Cardiac fibroblast (primary cell): ENCODE results near the gene FAM3D.

Experiments used
- DNase-seq, 2 donors: peaks; one replicate each; pipeline versions ENCODE4 v3.0.0 to v3.0.0-alpha.2; 2010; ENCODE audit warnings: low read depth in 2 of 2
- H3K4me3 ChIP-seq, 2 donors: replicated peaks in 1 of 2; 1 replicate in 1 of 2; 2 replicates in 1 of 2; pipeline ENCODE4 v1.5.1; 2011; ENCODE audit warnings: low read depth in 2 of 2, low read length in 2 of 2, mild to moderate bottlenecking in 2 of 2, moderate library complexity in 1 of 2
- CTCF ChIP-seq: IDR thresholded peaks from one replicate; pipeline ENCODE4 v1.5.1; 2011; ENCODE audit warnings: low read depth, mild to moderate bottlenecking, low read length, inconsistent platforms

The FAM3D gene

GRCh38 chr3:58628823-58629562 lies 37.6 kb downstream of the FAM3D start:
- DNase-seq, result peak; percentile 95 to 97
- TF ChIP-seq CTCF, result no peak
- peak overlapping the region in 1 of 2 donors; percentile 20 for H3K4me3 ChIP-seq

DNA sequence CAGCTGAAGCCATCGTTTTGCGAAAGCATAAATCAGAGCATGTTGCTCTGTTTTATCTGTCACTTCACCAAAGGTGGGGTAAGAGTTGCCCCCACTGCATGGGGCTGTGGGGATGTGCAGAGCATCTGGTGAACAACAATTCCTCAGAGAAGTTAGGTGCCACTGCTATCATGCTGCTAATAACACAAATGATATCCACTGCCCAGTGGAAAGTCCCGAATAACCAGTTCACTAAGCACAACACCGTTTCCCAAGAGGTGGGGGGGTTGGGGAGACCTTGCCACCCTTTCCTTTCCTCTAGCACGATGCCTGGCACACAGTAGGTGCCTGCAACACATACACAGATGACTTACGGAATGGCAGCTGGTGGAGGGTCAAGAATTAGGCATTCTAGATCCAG lies 38.6 kb downstream of the FAM3D start:
- no peak for DNase-seq
- H3K4me3 ChIP-seq, result no peak overlapping the region
- TF ChIP-seq CTCF, result no peak

DNA sequence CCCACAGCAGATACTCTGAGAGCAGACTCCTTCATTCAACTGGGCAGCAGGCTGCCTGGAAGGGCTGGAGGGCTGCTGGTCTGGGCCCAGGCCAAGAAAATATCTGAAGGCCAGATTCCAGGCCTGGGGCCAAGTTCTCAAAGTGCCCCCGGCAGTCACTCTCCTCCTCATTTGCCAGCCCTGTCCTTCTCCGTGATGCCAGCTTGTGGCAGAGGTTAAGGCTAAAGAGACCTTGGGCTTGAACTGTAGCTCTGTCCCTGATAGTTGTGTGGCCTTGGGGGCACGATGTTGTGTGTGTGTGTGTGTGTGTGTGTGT lies 39.0 kb downstream of the FAM3D start:
- no peak for TF ChIP-seq CTCF
- DNase-seq, result peak in 1 of 2 donors; percentile 64
- no peak overlapping the region for H3K4me3 ChIP-seq

DNA sequence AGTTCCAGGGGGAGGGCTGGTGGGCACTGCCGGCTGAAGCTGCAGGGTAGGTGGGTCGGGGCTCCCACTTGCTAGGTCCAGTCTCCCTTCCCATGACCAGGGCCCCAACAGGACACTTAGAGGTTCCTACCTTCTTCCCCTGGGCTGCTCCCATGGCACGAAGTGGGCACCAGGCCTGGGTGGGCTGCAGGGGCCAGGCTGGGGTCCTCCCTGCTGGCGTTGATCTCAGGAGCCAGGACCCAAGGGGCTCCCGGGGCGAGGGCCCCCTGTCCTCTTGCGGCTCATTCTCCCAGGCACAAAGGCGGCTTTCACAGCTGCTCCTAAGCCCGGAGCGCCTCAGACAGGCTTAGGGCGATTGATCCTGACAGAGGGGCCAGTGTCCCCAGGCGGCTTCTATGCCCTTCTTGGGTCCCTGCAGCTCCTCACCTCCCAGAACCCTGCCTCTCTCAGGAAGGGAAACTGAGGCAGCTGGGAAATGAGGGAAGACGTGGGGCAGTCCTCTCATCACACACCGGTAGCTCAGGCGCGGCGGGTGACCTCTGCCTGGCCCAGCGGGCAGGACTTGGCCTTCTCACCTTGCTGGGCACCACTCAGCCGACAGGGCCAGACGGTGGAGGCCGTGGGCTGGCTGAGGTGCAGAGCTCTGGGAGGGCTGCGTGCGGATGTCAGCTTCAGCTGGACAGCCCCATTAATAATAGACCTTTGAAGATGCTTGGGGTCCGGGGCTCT lies 39.6 kb downstream of the FAM3D start:
- no peak for TF ChIP-seq CTCF
- DNase-seq, result no peak
- no peak overlapping the region for H3K4me3 ChIP-seq

DNA sequence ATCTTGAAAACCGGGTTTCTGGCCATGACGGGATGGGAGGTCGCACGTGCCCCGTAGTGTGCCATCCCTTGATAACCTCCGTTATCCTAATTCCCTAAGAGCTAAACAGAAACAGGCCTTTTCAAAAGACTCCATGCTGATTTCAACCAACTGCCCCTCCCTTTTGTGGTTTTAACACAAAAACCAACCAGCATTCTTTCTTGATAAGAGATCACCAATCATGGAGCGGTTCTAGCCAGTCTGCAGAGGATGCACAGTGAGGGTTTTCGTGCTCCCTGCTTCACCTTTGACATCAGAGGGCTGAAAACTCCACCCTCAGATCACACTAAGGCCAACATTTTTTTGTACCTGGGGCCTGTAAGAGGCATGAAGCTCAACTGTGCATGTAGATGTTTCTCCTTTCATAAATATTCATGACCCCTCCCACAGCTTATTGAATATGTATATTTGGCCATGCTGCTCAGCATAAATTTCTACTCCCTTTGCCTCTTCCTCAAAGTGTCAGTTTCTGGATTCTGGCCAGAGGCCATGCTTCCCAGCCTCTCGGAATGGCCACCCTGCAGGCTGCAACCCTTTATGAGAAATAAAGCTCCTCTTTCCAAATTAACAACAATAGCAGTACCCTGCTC lies 41.3 kb downstream of the FAM3D start:
- no peak overlapping the region for H3K4me3 ChIP-seq
- no peak for TF ChIP-seq CTCF
- no peak for DNase-seq

DNA sequence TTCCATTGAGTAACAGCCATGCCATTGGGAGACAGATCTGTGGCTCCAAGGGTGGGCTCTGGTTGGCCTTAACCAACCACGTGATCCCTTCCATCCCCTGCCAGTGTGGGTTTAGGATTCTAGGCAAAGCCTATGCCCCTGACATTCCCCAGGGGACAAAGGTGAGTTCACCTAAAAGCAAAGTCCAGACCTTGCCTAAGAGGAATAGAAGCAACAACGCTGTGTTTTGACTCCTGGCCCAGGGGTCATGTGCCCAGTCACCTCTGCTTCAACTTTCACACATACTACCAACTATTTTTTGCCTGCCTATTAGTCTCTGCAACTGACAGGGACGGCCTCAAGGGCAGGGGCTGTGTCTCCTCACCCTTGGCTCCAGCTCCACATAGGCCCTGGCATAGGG lies 42.0 kb downstream of the FAM3D start:
- DNase-seq, result no peak
- H3K4me3 ChIP-seq, result no peak overlapping the region
- TF ChIP-seq CTCF, result no peak
